ENCODE results near the gene PHPT1.
"Not testable (repeated sequence)": the region's sequence is repeated elsewhere in the genome, so short reads cannot be mapped to it uniquely, and the experiment has no call there.

The PHPT1 gene

GRCh38 chr9:136861874-136862457 is 12.8 kb downstream of the PHPT1 start:
- DNase-seq, result no peak

GRCh38 chr9:136862849-136863622 is 13.8 kb downstream of the PHPT1 start:
- DNase-seq, result no peak

GRCh38 chr9:136863623-136864273 is 14.5 kb downstream of the PHPT1 start:
- DNase-seq, result no peak

- DNase-seq, result no peak
Measured at GRCh38 chr9:136865041-136865767, 16.0 kb downstream of the PHPT1 start.

- DNase-seq, result no peak
Measured at GRCh38 chr9:136865768-136866103, 16.5 kb downstream of the PHPT1 start.

- DNase-seq, result not testable (repeated sequence)
Measured at GRCh38 chr9:136866898-136867421, 17.8 kb downstream of the PHPT1 start.

GRCh38 chr9:136867480-136867879 is 18.3 kb downstream of the PHPT1 start:
- no peak for DNase-seq

- DNase-seq, result no peak
Measured at GRCh38 chr9:136867917-136868316, 18.7 kb downstream of the PHPT1 start.

GRCh38 chr9:136868644-136869043 is 19.4 kb downstream of the PHPT1 start:
- DNase-seq, result no peak

- DNase-seq, result not testable (repeated sequence)
Measured at GRCh38 chr9:136869611-136870010, 20.4 kb downstream of the PHPT1 start.

- DNase-seq, result no peak
Measured at GRCh38 chr9:136875155-136875554, 25.9 kb downstream of the PHPT1 start.

GRCh38 chr9:136876476-136876875 is 27.3 kb downstream of the PHPT1 start:
- DNase-seq, result no peak

- DNase-seq, result no peak
Measured at GRCh38 chr9:136880651-136881050, 31.4 kb downstream of the PHPT1 start.

- no peak for DNase-seq
Measured at GRCh38 chr9:136881691-136882108, 32.5 kb downstream of the PHPT1 start.

GRCh38 chr9:136882109-136882946 is 33.1 kb downstream of the PHPT1 start:
- DNase-seq, result no peak

- not testable (repeated sequence) for DNase-seq
Measured at GRCh38 chr9:136882947-136883283, 33.7 kb downstream of the PHPT1 start.

GRCh38 chr9:136883670-136884069 is 34.5 kb downstream of the PHPT1 start:
- not testable (repeated sequence) for DNase-seq

- DNase-seq, result peak; percentile 93
Measured at GRCh38 chr9:136885950-136886578, 36.9 kb downstream of the PHPT1 start, which contains the start of gene TRAF2. TRAF2 (plus strand) TSS chr9:136886516; CDS start chr9:136898741, 12,225 bp downstream.

GRCh38 chr9:136886610-136887597 is 37.7 kb downstream of the PHPT1 start:
- DNase-seq, result peak; percentile 1

GRCh38 chr9:136888454-136888853 is 39.2 kb downstream of the PHPT1 start:
- no peak for DNase-seq
